ENCODE measurements around the gene RNF217.
"Not testable (repeated sequence)": the region's sequence is repeated elsewhere in the genome, so short reads cannot be mapped to it uniquely, and the experiment has no call there.

The RNF217 gene

DNA sequence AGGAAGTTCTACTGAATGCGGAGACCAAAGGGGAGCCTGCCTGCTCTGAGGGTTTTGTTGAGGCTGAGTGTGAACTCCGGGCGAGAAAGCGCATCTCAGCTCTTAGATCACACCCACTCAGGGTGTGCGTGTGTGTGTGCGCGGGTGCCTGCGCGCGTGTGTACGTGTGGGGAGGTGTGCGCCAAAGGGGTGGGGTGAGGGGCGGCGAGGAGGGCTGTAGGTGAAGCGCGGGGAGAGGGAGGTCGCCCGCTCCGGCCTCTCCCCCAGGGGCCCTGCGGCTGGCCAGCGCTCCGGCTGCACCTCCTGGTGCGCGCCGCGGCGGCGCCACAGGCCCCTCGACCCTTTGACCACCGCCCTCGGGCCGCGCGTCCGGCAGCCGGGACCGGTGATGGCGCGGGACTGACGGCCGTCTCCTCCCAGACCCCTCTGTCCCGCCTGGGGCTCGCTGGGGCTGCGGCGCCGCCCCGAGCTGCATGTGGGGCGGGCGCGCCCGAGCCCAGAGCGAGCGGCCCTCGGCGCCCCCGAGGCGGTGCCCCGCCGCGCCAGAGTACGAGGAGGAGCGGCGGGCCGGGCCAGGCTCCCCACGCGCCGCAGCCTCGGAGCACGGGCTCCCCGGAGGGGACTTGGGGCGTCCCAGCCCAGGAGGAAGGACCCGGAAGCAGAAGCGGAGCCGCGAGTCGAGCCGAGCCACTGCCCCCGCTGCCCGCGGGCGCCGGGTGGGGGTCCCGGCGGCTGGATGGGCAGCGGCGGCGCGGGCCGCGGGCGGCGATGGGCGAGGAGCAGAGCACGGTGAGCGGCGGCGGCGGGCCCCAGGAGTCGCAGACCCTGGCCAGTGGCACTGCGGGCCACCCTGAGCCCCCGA is at the start of gene RNF217:
Gene RNF217 (plus strand): TSS at position 661 of the 862 bp plus-strand sequence. CDS start 108 bp downstream, at position 769.
- no peak for DNase-seq

- DNase-seq, result no peak
Measured at GRCh38 chr6:124913056-124913455, 49.2 kb upstream of the RNF217 start.

DNA sequence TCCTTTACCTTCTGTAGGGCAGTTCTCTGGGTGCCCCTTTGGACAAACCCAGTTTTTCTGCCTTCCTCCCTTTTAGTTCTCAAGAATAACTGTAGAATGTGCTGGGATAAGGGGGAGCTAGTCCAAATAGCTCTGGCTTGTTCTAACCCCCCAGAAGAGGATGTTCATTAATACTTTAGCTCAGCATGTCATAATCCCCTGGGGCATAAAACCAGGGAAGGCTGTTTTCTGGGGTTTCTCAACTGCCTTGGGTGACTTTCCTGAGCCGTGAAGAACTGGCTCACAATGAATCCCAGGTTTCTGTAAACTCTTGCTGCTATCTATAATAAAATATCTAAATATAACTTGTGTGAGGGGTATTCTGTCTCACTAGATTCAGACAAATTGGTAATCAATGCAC is 44.5 kb upstream of the RNF217 start:
- no peak for DNase-seq

DNA sequence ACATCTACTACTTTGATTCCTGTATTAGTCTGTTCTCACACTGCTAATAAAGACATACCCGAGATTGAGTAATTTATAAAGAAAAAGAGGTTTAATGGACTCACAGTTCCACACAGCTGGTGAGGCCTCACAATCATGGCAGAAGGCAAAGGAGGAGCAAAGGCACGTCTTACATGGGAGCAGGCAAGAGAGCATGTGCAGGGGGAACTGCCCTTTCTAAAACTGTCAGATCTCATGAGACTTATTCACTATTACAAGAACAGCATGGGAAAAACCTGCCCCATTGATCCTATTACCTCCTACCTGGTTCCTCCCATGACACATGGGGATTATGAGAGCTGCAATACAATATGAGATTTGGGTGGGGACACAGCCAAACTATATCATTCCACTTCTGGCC is 42.5 kb upstream of the RNF217 start:
- not testable (repeated sequence) for DNase-seq

GRCh38 chr6:124924333-124924759 is 37.9 kb upstream of the RNF217 start:
- DNase-seq, result no peak

GRCh38 chr6:124926435-124926834 is 35.8 kb upstream of the RNF217 start:
- no peak for DNase-seq

DNA sequence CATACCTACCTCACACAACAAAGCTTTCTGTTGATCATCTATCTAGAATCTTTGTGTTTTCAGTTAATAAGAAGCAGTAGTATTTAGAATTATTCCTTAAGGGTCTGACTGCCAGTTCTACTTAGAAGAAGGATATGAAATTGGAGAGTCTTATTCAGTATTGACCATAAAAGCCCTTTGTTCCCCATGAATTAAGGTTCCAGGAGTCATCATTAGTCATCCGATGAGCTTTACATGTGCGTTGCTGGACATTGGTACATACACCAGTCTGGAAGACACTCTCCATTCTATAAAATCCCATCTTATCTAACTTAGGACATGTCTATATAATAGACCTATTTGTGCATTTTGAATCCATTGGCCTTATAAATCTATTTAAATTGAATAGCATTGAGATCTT is 34.4 kb upstream of the RNF217 start:
- DNase-seq, result no peak

GRCh38 chr6:124928851-124929250 is 33.4 kb upstream of the RNF217 start:
- no peak for DNase-seq

- DNase-seq, result no peak
Measured at GRCh38 chr6:124937645-124938044, 24.6 kb upstream of the RNF217 start.

GRCh38 chr6:124941259-124941658 is 21.0 kb upstream of the RNF217 start:
- DNase-seq, result no peak

- no peak for DNase-seq
Measured at GRCh38 chr6:124943658-124944057, 18.6 kb upstream of the RNF217 start.

- no peak for DNase-seq
Measured at GRCh38 chr6:124947971-124948451, 14.2 kb upstream of the RNF217 start.

GRCh38 chr6:124949706-124950105 is 12.5 kb upstream of the RNF217 start:
- DNase-seq, result no peak

- DNase-seq, result no peak
Measured at GRCh38 chr6:124953808-124954207, 8.4 kb upstream of the RNF217 start.

DNA sequence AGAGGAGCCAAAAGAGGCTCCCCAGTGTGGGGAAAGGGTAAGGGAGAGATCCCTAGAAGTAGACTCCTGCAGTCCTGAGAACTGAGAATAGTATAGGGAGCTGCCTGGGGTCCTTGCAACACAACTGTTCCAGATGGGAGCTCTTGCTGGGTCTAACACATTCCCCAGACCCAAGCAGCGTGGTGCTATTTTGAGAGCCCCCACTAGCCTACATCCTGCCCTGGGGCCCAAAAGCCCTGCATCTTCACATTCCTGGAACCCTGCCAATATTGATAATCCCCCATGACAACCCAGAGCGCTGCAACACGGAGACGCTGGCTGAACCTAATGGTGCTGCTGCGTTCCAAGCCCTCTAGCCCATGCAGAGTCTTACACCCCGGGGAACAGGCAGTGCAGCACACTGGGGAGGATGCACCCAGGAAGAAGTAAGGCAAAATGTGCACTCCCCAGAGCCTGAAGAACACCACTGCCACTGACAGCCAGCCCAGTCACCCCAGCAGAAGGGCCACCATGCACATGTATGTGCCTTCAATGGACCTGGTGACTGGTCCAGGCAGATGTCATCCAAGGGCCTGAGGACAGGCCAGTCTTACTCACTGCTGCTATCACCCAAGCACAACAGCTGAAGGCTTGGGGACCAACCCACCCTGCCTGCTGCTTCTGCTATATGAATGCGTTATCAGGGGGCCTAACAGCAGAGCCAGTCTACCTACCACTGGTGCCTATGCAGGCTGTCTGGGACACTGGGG is 7.0 kb upstream of the RNF217 start:
- no peak for DNase-seq

DNA sequence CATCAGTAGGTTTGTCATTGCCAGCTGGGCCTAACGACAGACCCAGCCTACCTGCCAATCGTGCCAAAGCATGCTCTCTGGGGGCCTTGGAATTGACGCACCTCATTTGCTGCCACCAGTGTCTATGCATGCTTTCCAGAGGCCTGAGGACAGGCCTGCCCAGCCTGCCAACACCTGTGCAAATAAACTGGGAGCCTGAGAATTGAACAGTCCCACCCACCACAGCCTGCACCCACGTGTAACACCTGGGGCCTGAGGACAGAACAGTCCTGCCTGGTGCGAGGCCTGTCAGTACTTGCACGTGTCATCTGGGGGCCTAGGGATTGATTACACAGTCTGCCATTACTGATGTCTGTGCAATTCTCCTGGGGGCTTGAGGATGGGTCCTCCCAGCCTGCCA is 6.2 kb upstream of the RNF217 start:
- DNase-seq, result no peak

DNA sequence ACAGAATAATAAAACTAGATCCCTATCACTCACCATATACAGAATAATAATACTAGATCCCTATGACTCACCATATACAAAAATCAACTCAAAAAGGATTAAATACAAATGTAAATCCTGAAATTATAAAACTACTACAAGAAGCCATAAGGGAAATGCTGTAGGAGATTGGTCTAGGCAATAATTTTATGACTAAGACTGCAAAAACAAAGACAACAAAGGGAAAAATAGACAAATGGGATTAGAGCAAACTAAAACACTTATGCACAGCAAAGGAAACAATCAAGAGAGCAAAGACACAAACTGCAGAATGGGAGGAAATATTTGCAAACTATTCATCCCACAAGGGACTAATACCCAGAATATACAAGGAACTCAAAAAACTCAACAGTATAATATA is 4.1 kb upstream of the RNF217 start:
- DNase-seq, result no peak

DNA sequence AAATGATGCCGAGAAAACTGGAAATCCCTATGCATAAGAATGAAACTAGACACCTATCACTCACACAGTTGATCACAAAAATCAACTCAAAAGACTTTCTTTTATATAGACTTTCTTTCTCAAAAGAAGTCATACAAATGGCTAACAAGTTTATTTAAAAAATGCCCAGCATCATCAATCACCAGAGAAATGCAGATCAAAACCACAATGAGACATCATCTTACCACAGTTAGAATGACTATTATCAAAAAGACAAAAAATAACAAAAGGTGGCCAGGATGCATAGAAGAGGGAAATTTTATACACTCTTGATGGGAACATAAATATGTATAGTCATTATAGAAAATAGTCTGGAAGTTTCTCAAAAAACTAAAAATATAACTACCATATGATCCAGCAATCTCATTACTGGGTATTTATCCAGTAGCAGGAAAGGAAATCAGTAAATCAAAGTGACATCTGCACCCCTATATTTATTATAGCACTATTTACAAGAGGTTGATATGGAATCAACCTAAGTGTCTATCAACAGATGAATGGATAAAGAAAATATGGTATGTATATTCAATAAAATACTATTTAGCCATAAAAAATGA is 3.4 kb upstream of the RNF217 start:
- DNase-seq, result no peak

DNA sequence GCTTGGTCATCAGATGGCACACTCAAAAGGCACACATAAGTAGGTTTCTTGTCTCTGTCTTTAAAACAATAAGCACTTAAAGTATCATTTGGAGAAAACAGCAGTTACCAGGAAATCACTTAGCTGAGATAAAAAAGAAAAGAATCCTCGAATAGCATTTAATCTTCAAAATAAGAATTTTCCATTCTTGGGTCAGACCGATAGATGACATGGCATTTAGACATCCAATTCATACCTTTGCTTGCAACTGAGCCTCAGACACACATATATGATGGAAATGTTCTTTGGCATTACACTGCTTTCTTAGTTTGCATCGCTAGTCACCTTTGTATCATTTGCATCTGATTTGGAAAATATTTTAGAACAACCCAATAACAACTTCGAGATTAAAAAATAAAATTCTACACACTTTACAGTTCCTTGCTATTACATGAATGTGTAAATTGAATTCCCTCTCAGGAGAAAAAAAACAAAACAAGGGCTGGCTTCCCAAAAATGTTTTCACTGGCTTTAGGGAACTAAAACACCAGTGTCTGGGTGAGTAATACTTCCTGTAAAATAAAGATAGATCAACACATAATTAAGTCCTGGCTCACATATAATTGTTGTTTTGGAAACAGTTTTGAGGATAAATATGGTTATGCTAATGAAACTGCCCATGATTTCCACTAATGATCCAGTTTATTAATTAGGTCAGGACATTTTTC is 1.3 kb upstream of the RNF217 start:
- DNase-seq, result no peak

GRCh38 chr6:124961464-124961776 is 817 bp upstream of the RNF217 start:
- DNase-seq, result no peak

GRCh38 chr6:124962639-124963415 is 590 bp downstream of the RNF217 start:
- DNase-seq, result no peak

GRCh38 chr6:124963416-124963785 is 1.2 kb downstream of the RNF217 start:
- no peak for DNase-seq

All from NCI-H526 treated with DMSO at 0.1 percent for 48 hours (cell line).